Right lung (tissue), 5 donors: ENCODE data around the gene RPL37A. TPM values are rescaled to one million over a fixed set of nuclear protein-coding genes. Genes with fewer than 3 reads are reported as not detected.

Experiments
- DNase-seq, 2 donors: peaks; one replicate each; pipeline ENCODE4 v3.0.0-alpha.2; 2013
- polyA plus RNA-seq, 5 donors: library from polyadenylated mRNA; unstranded; fragments of 120-200 nt; gene quantifications; one replicate each; pipeline versions ENCODE4 v1.2.1 to v1.2.3, GENCODE V29; 2013; ENCODE audit warnings: inconsistent platforms in 1 of 5, low replicate concordance in 1 of 5; ENCODE audit not compliant: insufficient read length in 5 of 5, insufficient read depth in 1 of 5

RPL37A gene
- polyA plus RNA-seq, 5 donors, result 2,481 to 3,642 (median 2,862) TPM

DNA sequence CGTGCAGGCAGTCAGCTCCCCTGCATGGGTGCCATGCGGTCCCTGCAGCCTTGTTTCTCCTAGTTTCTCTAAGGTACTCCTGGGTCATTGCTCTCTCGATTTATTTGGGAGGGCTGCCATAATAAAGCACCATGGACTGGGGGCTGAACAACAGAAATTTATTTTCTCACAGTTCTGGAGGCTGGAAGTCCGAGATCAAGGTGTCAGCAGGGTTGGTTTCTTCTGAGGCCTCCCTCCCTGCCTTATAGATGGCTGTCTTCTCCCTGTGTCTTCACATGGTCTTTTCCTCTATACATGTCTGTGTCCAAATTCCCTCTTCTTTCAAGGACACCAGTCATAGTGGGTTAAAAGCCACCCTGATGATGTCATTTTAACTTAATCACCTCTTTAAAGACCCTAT is 40.5 kb downstream of the RPL37A start:
- no peak for DNase-seq

GRCh38 chr2:216539791-216540241 is 41.2 kb downstream of the RPL37A start:
- no peak for DNase-seq

DNA sequence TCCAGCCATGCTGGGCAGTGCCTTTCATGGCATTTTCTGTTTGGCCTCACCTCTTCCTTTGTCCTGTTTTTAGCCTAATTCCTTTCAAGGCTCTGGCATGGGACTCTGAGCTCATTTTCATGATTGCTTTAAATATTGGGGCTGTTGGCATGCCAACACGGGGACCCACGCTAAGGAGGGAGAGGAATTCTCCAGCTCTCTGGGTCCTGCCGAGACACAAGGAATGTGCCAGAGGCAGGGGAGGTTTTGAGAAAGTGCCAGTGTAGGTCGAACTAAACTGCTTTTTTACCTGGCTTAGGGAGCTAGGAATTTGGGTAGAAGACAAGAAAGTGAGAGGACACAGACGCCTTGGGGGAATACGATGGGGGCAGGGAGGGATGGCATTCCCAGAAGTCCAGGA is 42.3 kb downstream of the RPL37A start:
- DNase-seq, result no peak

DNA sequence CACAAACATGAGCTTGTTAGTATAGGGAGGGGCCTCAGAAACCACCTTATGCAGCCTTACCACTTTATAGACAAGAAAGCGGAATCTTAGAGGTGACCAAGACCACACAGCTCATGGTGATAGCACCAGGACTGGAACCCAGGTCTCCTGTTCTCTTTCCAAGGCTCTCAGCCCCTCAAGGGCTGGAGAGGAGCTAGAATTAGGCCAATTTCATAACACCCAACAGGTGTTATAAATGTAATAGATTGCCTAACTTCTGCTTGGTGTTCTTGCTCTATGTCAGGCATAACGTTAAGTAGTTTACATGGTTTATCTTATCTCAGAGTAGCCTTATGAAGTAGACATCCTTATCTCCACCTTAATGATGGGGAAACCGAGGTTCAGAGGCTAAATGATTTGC is 42.9 kb downstream of the RPL37A start:
- DNase-seq, result no peak

DNA sequence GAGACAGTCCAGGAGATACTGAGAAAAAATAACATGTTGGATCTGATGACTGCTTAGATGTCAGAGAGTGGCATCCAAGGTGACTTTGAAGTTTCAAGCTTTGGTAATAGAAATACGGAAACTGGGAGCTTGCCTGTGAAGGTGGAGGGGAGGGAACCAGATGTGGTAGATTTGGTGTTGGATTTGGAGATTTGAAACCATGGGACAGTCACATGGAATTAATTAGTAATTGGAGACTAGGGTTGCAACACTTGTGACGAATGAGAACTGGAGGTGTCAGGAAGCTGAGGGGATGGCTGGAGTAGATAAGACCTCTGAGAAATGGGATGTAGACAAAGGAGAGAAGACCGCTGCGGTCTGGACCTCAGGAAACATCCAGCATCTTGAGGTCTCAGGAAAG is 46.7 kb downstream of the RPL37A start:
- DNase-seq, result no peak

DNA sequence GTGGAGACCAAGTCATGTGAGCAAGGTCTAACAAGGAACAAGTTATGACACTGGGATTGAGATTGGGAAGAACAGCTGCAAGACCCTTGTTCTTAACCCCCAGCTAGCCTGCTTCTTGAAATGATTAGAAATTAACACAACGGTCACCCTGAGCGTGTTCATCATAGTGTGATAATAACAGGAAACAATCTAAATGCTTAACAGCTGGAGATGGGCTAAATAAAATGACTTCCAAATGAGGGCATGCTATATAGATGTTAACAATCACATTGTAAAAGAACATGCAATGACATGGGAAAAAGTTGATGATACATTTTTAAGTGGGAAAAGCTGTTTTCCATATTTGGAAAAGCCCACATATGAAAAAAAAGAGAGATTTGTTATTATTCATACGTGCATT is 47.6 kb downstream of the RPL37A start:
- DNase-seq, result no peak

- DNase-seq, result no peak
Observed at GRCh38 chr2:216546641-216547403, 48.2 kb downstream of the RPL37A start.

DNA sequence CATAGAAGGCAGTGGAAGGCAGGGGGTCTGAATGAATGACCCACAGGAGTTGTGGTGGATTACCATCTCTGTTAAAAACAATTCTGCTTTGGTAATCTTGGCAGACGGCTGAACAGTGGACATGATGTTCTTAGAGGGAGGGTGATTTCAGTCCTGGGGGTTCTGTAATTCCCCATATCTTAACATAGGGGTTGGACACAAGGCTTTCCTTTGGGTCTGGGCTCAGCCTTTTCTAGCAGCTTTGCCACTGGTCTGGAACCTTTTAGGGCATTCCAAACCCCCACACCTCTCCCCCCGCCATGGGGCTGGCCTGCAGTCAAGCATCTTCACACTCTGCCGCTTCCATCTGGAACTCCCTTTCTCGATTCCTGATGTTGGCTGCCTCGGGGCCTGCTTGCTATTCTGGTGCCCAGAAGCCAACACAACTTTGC is 50.3 kb downstream of the RPL37A start:
- no peak for DNase-seq

DNA sequence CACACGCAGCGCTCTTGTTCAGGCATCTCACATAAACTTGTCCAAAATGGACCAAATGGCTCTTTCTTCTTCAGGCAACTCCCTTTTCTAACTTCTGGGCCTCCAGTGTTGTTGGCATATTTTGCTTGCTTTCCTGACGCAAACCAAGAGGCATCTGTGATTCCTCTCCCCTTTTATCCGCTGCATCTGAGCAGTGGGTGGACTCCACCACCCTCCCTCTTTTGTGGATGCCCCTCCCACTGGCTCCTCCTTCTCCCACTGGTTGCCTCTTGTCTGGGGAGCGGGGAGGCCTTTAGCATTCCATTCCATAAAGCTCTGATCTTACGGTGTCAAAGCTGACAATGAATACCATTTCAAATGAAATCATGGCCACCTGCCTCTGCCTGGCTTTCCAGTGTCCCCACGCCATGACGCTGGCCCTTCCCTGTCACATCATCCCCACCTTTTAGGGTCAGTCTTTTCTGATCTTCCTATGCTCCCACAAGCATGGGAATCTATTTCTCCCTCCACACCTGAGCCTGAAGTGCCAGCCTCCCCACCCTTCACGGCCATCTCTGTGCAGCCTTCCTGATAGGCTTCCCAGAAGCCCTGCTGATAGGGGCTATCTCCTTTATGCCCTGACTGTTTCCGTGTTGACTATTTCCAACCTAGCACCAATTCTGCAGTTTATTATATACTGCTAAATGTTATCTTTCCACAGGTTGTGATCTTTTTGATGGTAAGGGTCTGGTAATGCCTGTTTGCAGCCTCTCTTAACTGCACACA is 51.5 kb downstream of the RPL37A start:
- DNase-seq, result no peak

DNA sequence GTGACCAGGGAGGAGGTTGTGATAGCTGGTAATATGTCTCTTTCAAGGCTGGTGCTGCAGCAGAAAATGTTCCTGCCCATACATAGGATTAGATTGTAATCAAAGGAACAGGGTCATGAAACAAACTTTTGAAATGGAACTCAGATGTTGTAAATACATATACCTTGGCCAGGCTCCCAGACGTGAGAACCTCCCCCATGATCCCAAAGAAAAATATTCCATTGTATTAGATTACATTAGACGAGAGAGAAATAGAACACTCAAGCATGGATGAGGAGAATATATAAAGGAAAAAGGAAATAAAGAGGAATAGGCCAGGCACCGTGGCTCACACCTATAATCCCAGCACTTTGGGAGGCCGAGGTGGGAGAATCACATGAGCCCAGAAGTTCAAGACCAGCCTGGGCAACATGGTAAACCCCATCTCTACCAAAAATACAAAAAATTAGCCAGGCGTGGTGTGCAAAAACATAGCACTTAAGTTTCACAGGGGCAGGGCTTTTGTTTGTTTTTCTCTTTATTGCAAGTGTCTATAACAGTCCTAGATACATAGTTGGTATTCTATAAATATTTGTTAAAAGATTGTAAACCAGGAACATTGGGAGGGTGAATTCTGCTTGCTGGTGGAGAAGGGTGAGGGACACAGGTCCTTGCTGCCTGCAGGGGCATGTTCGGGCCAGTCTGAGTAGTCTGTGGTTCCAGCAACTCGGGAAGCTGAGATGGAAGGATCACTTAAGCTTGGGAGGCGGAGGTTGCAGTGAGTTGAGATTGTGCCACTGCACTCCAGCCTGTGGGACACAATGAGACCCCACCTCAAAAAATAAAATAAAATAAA is 52.8 kb downstream of the RPL37A start:
- DNase-seq, result no peak

GRCh38 chr2:216553093-216553478 is 54.4 kb downstream of the RPL37A start:
- DNase-seq, result no peak

Other genes with a start within 250 kb of the RPL37A start
- under 1 TPM; 0.14 to 0.36 (median 0.24) TPM for gene MARCHF4, start 126.4 kb upstream of the RPL37A start, polyA plus RNA-seq
- 10 to 100 TPM; 29.2 to 32.7 (median 31.1) TPM for gene SMARCAL1, start 86.4 kb upstream of the RPL37A start, polyA plus RNA-seq
- gene IGFBP2, start 134.6 kb downstream of the RPL37A start, polyA plus RNA-seq, result 100 to 1,000 TPM in 3 of 5 donors, 10 to 100 TPM in 2; 89.9 to 136 (median 120) TPM
- gene IGFBP5, start 196.7 kb downstream of the RPL37A start, polyA plus RNA-seq, result 100 to 1,000 TPM in 4 of 5 donors, 10 to 100 TPM in 1; 68.1 to 207 (median 102) TPM